OCI-LY1 (cell line): ENCODE results near the gene RAPGEF2.

Experiments
- H2AFZ ChIP-seq: fragments of 200-600 bp; sonication (generic), shearing (Covaris generic); 2 replicates; pipeline ENCODE4 v1.6.0; 2014; ENCODE audit warnings: antibody characterized with exemption, mild to moderate bottlenecking, low read length
- H3F3A ChIP-seq: fragments of 200-600 bp; sonication (generic), shearing (Covaris generic); 2 replicates; pipeline ENCODE4 v1.6.0; 2014; ENCODE audit warnings: mild to moderate bottlenecking, antibody characterized with exemption, low read length, moderate library complexity; ENCODE audit not compliant: insufficient read depth
- H3K27ac ChIP-seq: fragments of 200-600 bp; sonication (generic); 2 replicates; pipeline ENCODE4 v1.5.1; 2014; ENCODE audit warnings: low read length, mixed run types, mild to moderate bottlenecking, low read depth; ENCODE audit not compliant: poor library complexity, severe bottlenecking
- H3K27me3 ChIP-seq: fragments of 200-600 bp; sonication (generic); 2 replicates; pipeline ENCODE4 v1.6.0; 2014; ENCODE audit warnings: antibody characterized with exemption, mild to moderate bottlenecking, low read length, moderate library complexity; ENCODE audit not compliant: insufficient read depth
- H3K36me3 ChIP-seq: fragments of 200-600 bp; sonication (generic); 2 replicates; pipeline ENCODE4 v1.6.1; 2014; ENCODE audit warnings: mild to moderate bottlenecking, antibody characterized with exemption, low read length, moderate library complexity, mixed read lengths; ENCODE audit not compliant: insufficient read depth
- H3K4me1 ChIP-seq: fragments of 200-600 bp; sonication (generic); 2 replicates; pipeline ENCODE4 v1.5.1; 2014; ENCODE audit warnings: mild to moderate bottlenecking, low read length, moderate library complexity; ENCODE audit not compliant: insufficient read depth, severe bottlenecking
- H3K4me2 ChIP-seq: fragments of 200-600 bp; sonication (generic), shearing (Covaris generic); 2 replicates; pipeline ENCODE4 v1.6.1; 2014; ENCODE audit warnings: low read length
- H3K4me3 ChIP-seq: fragments of 200-600 bp; sonication (generic); 2 replicates; pipeline ENCODE4 v1.5.1; 2014; ENCODE audit warnings: low read length, low read depth, mild to moderate bottlenecking, mixed read lengths; ENCODE audit not compliant: poor library complexity, severe bottlenecking
- H3K79me2 ChIP-seq: fragments of 200-600 bp; shearing (Covaris generic); 2 replicates; pipeline ENCODE4 v1.6.1; 2016; ENCODE audit warnings: mixed run types, low read length, mixed read lengths; ENCODE audit not compliant: insufficient read depth
- H3K9ac ChIP-seq: fragments of 200-600 bp; sonication (generic), shearing (Covaris generic); 2 replicates; pipeline ENCODE4 v1.6.1; 2014; ENCODE audit warnings: mild to moderate bottlenecking, low read length, mixed read lengths
- H3K9me2 ChIP-seq: fragments of 200-600 bp; sonication (generic), shearing (Covaris generic); 2 replicates; pipeline ENCODE4 v1.6.1; 2014; ENCODE audit warnings: low read depth, mild to moderate bottlenecking, low read length, mixed read lengths
- H3K9me3 ChIP-seq: fragments of 200-600 bp; shearing (Covaris generic); 2 replicates; pipeline ENCODE4 v1.6.1; 2014; ENCODE audit warnings: low read length, mixed read lengths
- H4K20me1 ChIP-seq: fragments of 200-600 bp; sonication (generic), shearing (Covaris generic); 2 replicates; pipeline ENCODE4 v1.6.0; 2016; ENCODE audit warnings: mild to moderate bottlenecking, low read length; ENCODE audit not compliant: insufficient read depth
- CTCF ChIP-seq: fragments of 200-600 bp; sonication (generic), shearing (Covaris generic); IDR thresholded peaks from 2 replicates; pipeline ENCODE4 v1.5.1; 2017; ENCODE audit warnings: mild to moderate bottlenecking, antibody characterized with exemption, low read length, moderate library complexity, mixed read lengths
- EZH2 ChIP-seq: fragments of 200-600 bp; sonication (generic), shearing (Covaris generic); IDR thresholded peaks from 2 replicates; pipeline ENCODE4 v1.8.0; 2017; ENCODE audit warnings: borderline replicate concordance, mixed run types, mild to moderate bottlenecking, antibody characterized with exemption, low read length, moderate library complexity, mixed read lengths

RAPGEF2 gene

GRCh38 chr4:159070742-159071141, 32.1 kb upstream of the RAPGEF2 start:
- Histone ChIP-seq H3K36me3 (no peaks in the 10 kb centered on the region), H4K20me1 (no peaks in the 10 kb centered on the region), H3K79me2 (no peaks in the 10 kb centered on the region), H3K27ac (no peak overlapping the region), H3K4me1 (no peaks in the 10 kb centered on the region), H3K27me3 (no peaks in the 10 kb centered on the region), H3F3A (no peaks in the 10 kb centered on the region), H3K9me2 (no peaks in the 10 kb centered on the region), H3K4me3 (no peak overlapping the region), H3K9ac (no peak overlapping the region), H2AFZ (no peak overlapping the region), H3K4me2 (no peak overlapping the region), H3K9me3 (no peaks in the 10 kb centered on the region)
- no peak for TF ChIP-seq CTCF
- no peak for TF ChIP-seq EZH2

GRCh38 chr4:159071178-159071968, 31.5 kb upstream of the RAPGEF2 start:
- H3K9ac ChIP-seq: no peak overlapping the region

GRCh38 chr4:159071969-159072765, 30.7 kb upstream of the RAPGEF2 start:
- H3K79me2 ChIP-seq: no peaks in the 10 kb centered on the region
- no peaks in the 10 kb centered on the region for H3K27me3 ChIP-seq
- no peaks in the 10 kb centered on the region for H3K4me1 ChIP-seq
- H3K9me3 ChIP-seq: no peaks in the 10 kb centered on the region
- H2AFZ ChIP-seq: no peak overlapping the region
- H3K4me2 ChIP-seq: no peak overlapping the region
- H4K20me1 ChIP-seq: no peaks in the 10 kb centered on the region
- H3K9me2 ChIP-seq: no peaks in the 10 kb centered on the region
- no peaks in the 10 kb centered on the region for H3K36me3 ChIP-seq
- H3F3A ChIP-seq: no peaks in the 10 kb centered on the region
- no peak overlapping the region for H3K27ac ChIP-seq
- H3K4me3 ChIP-seq: no peak overlapping the region
- TF ChIP-seq EZH2: no peak
- H3K9ac ChIP-seq: no peak overlapping the region

More at GRCh38 chr4:159071178-159071968, 31.5 kb upstream of the RAPGEF2 start:
- H2AFZ ChIP-seq: no peak overlapping the region
- no peaks in the 10 kb centered on the region for H3K79me2 ChIP-seq
- no peak overlapping the region for H3K4me3 ChIP-seq
- H3K36me3 ChIP-seq: no peaks in the 10 kb centered on the region
- H3K27ac ChIP-seq: no peak overlapping the region
- H3K9me3 ChIP-seq: no peaks in the 10 kb centered on the region
- no peaks in the 10 kb centered on the region for H4K20me1 ChIP-seq
- no peaks in the 10 kb centered on the region for H3K27me3 ChIP-seq
- TF ChIP-seq EZH2 (no peak), CTCF (no peak)
- H3K9me2 ChIP-seq: no peaks in the 10 kb centered on the region
- H3K4me1 ChIP-seq: no peaks in the 10 kb centered on the region
- H3K4me2 ChIP-seq: no peak overlapping the region
- no peaks in the 10 kb centered on the region for H3F3A ChIP-seq
